HUES6 (cell line): ENCODE results near the gene SPON1.

Experiments used
- H3K27ac ChIP-seq: 2 replicates; pipeline ENCODE4 v1.7.0; 2013; ENCODE audit warnings: low read depth, mild to moderate bottlenecking, low read length, inconsistent platforms
- H3K27me3 ChIP-seq: 2 replicates; pipeline ENCODE4 v1.6.1; 2013; ENCODE audit warnings: low read length; ENCODE audit not compliant: control insufficient read depth, insufficient read depth
- H3K36me3 ChIP-seq: 2 replicates; pipeline ENCODE4 v1.6.1; 2013; ENCODE audit warnings: low read length; ENCODE audit not compliant: control insufficient read depth, insufficient read depth
- H3K4me1 ChIP-seq: 2 replicates; pipeline ENCODE4 v1.6.1; 2013; ENCODE audit warnings: low read length; ENCODE audit not compliant: control insufficient read depth, insufficient read depth
- H3K4me3 ChIP-seq: 2 replicates; pipeline ENCODE4 v1.5.1; 2013; ENCODE audit warnings: low read depth, low read length
- H3K9ac ChIP-seq: one replicate; pipeline ENCODE4 v1.6.1; 2013; ENCODE audit warnings: mild to moderate bottlenecking, low read length
- H3K9me3 ChIP-seq: 2 replicates; pipeline ENCODE4 v1.6.1; 2013; ENCODE audit warnings: low read depth, low read length; ENCODE audit not compliant: control insufficient read depth, insufficient read depth

SPON1 gene

DNA sequence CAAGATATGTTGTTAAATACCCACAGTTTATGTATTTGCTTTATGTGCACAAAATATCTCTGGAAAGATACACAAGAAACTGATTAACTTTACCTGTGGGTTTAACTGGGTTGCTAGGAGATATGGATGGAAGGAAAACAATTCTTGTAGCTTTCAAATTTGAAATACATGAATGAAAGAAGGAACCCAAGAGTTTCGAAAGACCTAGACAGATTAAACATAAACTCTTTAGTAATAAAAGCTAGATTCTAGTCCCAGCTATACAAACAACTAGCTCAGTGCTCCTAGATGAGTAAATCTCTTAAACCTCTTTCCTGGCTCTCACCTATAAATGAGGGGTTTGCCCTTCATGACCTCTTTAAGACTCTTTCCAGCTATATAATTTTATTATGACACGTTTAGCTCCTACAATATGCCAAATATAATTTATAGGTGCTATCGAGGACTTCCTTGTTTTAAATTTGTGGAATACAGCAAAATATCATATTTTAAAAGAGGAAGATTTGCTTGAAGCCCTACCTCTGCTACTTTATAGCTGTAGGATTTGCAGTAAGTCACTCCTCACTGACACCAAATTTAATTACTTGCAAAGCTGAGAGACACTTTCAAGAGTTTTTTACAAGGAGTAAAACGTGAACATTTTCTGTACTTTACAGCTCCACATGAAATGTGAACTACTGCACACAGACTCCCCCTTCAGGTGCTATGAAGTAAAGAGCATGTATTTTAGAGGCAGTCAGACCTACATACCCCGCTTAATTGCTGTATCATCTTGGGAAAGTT, 345.8 kb downstream of the SPON1 start:
- Histone ChIP-seq H3K4me3 (no peak overlapping the region), H3K36me3 (no peaks in the 10 kb centered on the region), H3K4me1 (peaks cover 54% of the 10 kb centered on the region), H3K9ac (no peak overlapping the region), H3K27me3 (no peaks in the 10 kb centered on the region), H3K27ac (no peak overlapping the region), H3K9me3 (no peaks in the 10 kb centered on the region)

DNA sequence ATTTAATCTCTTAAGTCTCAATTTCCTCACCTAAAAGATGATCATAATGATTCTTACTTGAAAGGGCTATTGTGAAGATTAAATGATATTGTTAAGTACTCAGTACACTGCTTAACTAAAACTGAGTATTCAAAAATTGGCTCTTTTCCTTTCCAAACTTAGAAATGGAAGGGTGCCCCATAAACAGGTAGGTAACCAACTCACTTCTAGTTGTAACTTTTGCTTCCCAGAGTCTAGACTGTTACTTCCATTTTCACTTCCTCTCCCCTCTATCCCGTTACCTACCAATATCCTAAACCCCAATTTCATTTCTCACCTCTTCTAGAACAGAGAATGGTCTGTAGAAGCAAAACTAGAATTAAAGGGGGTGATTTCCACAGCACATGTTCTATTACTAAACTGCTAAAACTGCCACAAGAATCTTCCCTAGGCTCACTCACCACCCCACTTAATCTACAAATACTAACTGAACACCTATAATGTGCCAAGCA, 346.4 kb downstream of the SPON1 start:
- Histone ChIP-seq H3K27ac (no peak overlapping the region), H3K4me1 (peaks cover 61% of the 10 kb centered on the region), H3K27me3 (no peaks in the 10 kb centered on the region), H3K4me3 (no peak overlapping the region), H3K9ac (no peak overlapping the region), H3K9me3 (no peaks in the 10 kb centered on the region), H3K36me3 (no peaks in the 10 kb centered on the region)

DNA sequence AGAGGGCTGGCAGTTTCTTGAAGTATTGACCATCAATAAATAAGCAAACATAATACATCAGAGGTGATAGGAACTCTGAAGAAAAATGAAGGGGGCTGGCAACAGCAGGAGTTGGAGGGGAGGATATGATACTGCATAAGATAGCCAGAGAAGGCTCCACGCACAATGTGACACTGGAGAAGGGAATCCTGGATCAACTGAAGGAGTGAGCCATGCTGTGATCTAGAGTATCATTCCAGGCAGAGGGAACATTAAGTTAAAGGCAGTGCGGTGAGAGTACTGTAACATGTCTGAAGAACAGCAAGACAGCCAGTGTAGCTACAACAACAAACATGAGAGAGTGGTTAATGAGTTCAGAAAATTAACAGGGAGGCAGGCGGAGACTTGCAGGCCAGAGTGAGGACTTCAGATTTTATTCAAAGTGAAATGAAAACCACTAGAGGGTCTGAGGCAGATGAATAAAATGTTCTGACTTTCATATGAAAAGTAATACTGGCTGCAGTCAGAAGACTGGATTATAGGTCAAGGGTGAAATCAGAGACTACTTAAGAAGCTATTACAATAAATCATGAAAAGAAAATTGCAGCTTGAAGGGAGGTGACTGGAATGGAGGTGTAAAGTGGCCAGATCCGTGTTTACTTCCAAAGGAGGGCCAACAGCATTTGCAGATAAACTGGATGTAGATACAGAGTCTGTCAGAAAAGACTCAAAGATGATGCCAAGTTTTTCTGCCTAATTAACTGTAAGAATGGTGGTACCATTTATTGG, 347.1 kb downstream of the SPON1 start:
- peaks cover 61% of the 10 kb centered on the region for H3K4me1 ChIP-seq
- H3K9ac ChIP-seq, result no peak overlapping the region
- H3K4me3 ChIP-seq, result no peak overlapping the region

DNA sequence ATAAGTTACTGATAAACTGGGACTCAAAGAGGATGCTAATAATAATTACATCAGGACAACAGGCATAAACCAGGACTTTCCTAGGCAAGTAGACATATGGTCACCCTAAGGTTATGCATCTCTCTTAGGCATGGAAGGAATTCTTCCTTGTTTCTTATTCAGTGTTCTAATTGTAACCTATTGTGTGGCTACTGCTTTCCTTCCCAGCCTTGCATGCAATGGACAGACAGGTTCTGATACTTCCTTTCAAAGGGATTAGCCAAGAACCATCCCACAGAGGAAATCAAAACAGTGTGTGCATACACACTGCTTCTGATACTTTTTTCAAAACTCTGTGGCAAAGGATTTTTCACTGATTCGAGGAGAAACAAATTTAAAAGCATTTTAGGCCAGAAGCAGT, 348.2 kb downstream of the SPON1 start:
- Histone ChIP-seq H3K27me3 (no peaks in the 10 kb centered on the region), H3K36me3 (no peaks in the 10 kb centered on the region), H3K4me1 (peaks cover 56% of the 10 kb centered on the region), H3K4me3 (no peak overlapping the region), H3K27ac (no peak overlapping the region), H3K9ac (no peak overlapping the region), H3K9me3 (no peaks in the 10 kb centered on the region)

More for the DNA sequence above, 347.1 kb downstream of the SPON1 start:
- Histone ChIP-seq H3K36me3 (no peaks in the 10 kb centered on the region), H3K9me3 (no peaks in the 10 kb centered on the region), H3K27me3 (no peaks in the 10 kb centered on the region), H3K27ac (no peak overlapping the region)

DNA sequence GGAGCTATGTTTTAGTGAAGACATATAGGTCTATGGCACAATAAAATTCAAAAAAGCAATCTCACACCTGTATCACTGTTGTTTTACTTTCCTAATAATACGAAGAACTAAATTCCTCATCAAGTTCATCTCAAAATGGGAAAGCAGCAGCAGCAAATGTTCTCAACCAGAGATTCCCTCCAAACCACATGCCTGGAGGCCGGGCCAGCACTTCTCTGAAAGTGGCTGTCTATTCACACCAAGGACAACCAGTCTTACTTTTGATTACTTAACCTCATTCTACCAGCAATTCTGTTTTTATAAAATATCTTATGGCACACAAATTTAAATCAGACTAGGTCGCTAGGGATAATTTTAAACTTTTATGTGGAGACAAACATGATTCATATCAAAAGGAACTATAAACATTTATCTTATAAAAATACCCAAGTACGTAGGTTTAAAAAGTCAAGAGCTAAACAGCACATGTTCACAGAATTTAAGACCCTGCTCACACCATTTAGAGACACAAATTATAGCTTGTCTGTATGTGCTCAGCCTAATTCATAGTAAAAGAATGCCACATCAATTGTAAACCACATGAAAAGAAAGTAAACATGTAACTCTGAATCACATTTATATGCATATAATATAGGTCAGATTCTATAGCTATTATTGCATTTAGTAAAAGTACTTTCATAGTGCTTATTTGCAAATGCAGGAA, 350.4 kb downstream of the SPON1 start:
- no peak overlapping the region for H3K27ac ChIP-seq
- H3K4me3 ChIP-seq, result no peak overlapping the region
- H3K27me3 ChIP-seq, result no peaks in the 10 kb centered on the region
- no peak overlapping the region for H3K9ac ChIP-seq
- no peaks in the 10 kb centered on the region for H3K36me3 ChIP-seq
- peaks cover 48% of the 10 kb centered on the region for H3K4me1 ChIP-seq
- no peaks in the 10 kb centered on the region for H3K9me3 ChIP-seq

GRCh38 chr11:14314127-14314526, 351.6 kb downstream of the SPON1 start:
- H3K27me3 ChIP-seq, result no peaks in the 10 kb centered on the region
- no peak overlapping the region for H3K27ac ChIP-seq
- no peak overlapping the region for H3K4me3 ChIP-seq
- peaks cover 39% of the 10 kb centered on the region for H3K4me1 ChIP-seq
- no peaks in the 10 kb centered on the region for H3K9me3 ChIP-seq
- no peaks in the 10 kb centered on the region for H3K36me3 ChIP-seq
- H3K9ac ChIP-seq, result no peak overlapping the region

DNA sequence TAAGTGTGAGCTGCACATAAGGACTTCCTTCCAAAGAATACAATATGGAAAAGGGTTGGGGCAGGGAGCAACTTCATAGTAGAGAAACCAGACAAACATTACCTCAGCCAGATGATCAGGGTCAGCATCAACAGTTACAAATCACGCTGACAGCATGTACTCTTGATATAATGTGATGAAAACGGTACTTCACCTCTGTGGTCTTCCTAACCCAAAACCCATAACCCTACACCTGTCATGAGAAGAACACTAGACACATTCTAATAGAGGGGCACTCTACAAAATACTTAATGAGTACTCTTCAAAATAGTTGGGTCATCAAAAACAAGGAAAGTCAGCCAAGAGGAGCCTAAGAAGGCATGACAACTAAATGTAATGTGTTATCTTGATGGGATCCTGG, 352.6 kb downstream of the SPON1 start:
- Histone ChIP-seq H3K27ac (no peak overlapping the region), H3K36me3 (no peaks in the 10 kb centered on the region), H3K4me1 (peaks cover 29% of the 10 kb centered on the region), H3K9me3 (no peaks in the 10 kb centered on the region), H3K9ac (no peak overlapping the region), H3K27me3 (no peaks in the 10 kb centered on the region), H3K4me3 (no peak overlapping the region)
